ENCODE data around the gene SMURF1.

Gene SMURF1

DNA sequence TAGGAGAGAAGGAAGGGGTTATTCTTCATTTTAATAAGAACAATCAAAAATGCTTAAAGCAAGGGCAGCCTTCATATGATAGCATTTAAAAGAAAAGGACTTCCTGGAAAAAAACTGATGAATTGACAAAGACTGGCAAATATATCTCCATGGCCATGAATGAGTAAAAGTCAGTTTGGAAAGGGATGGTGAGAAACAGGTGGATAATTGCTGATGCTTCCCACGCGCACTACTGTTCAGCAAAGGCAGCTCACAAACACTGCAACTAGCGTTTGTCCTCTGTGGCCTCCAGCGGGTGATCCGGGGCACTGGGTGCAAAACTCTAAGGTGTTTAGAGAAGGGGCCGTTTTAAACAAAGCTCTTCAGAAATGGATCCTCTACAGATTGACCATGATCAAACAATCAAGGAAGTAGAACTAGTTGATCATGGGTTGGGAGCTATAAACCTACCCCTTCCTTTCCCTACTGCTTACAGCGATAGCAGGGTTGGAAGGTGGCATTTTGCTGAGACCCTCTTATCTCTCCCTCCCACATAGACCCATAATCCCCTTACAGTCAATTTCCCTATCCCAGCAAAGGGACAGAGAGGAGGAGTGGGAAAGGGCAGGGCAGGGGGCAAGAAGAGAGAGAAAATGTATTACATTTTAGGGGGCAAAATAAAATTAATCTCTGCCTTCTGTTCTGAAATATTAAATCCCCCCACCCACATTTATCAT, 53.8 kb downstream of the SMURF1 start:
- TF ChIP-seq POU6F1 (CRISPR knock-in tag; IDR thresholded peaks at IDR 0.05; ENCODE audit: borderline replicate concordance, low read depth) (no peak), RARB (CRISPR knock-in tag; IDR thresholded peaks at IDR 0.05) (no peak), CSDC2 (CRISPR knock-in tag; IDR thresholded peaks at IDR 0.05) (no peak), TSHZ2 (CRISPR knock-in tag; IDR thresholded peaks at IDR 0.05) (no peak), ZNF8 (CRISPR knock-in tag; IDR thresholded peaks at IDR 0.05) (no peak), ZFP3 (CRISPR knock-in tag; IDR thresholded peaks at IDR 0.05) (no peak), PATZ1 (CRISPR knock-in tag; IDR thresholded peaks at IDR 0.05; ENCODE audit: borderline replicate concordance) (no peak), SNAI2 (CRISPR knock-in tag; IDR thresholded peaks at IDR 0.05) (no peak), OSR1 (CRISPR knock-in tag; IDR thresholded peaks at IDR 0.05) (no peak), CREB5 (CRISPR knock-in tag; IDR thresholded peaks at IDR 0.05; ENCODE audit: low read depth) (no peak), TCF4 (CRISPR knock-in tag; IDR thresholded peaks at IDR 0.05; ENCODE audit: borderline replicate concordance) (no peak), ZC3H10 (CRISPR knock-in tag; IDR thresholded peaks at IDR 0.05) (no peak), ZFP30 (CRISPR knock-in tag; IDR thresholded peaks at IDR 0.05) (no peak)
- TF ChIP-seq, protein P1, sequence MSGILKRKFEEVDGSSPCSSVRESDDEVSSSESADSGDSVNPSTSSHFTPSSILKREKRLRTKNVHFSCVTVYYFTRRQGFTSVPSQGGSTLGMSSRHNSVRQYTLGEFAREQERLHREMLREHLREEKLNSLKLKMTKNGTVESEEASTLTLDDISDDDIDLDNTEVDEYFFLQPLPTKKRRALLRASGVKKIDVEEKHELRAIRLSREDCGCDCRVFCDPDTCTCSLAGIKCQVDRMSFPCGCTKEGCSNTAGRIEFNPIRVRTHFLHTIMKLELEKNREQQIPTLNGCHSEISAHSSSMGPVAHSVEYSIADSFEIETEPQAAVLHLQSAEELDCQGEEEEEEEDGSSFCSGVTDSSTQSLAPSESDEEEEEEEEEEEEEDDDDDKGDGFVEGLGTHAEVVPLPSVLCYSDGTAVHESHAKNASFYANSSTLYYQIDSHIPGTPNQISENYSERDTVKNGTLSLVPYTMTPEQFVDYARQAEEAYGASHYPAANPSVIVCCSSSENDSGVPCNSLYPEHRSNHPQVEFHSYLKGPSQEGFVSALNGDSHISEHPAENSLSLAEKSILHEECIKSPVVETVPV (CRISPR knock-in tag; IDR thresholded peaks at IDR 0.05), result no peak
- no peak for ATAC-seq

- ATAC-seq, result no peak
- TF ChIP-seq ARNTL (CRISPR knock-in tag; IDR thresholded peaks at IDR 0.05; ENCODE audit: borderline replicate concordance, low read depth) (no peak), ZFP30 (CRISPR knock-in tag; IDR thresholded peaks at IDR 0.05) (no peak), ISL1 (CRISPR knock-in tag; IDR thresholded peaks at IDR 0.05) (no peak), TCF4 (CRISPR knock-in tag; IDR thresholded peaks at IDR 0.05; ENCODE audit: borderline replicate concordance) (no peak), CSDC2 (CRISPR knock-in tag; IDR thresholded peaks at IDR 0.05) (no peak), ZNF8 (CRISPR knock-in tag; IDR thresholded peaks at IDR 0.05) (no peak), ZFP3 (CRISPR knock-in tag; IDR thresholded peaks at IDR 0.05) (no peak), OSR1 (CRISPR knock-in tag; IDR thresholded peaks at IDR 0.05) (no peak), RARB (CRISPR knock-in tag; IDR thresholded peaks at IDR 0.05) (no peak), SNAI2 (CRISPR knock-in tag; IDR thresholded peaks at IDR 0.05) (no peak), BACH2 (CRISPR knock-in tag; IDR thresholded peaks at IDR 0.05; ENCODE audit: borderline replicate concordance) (no peak), ZC3H10 (CRISPR knock-in tag; IDR thresholded peaks at IDR 0.05) (no peak), CREB5 (CRISPR knock-in tag; IDR thresholded peaks at IDR 0.05; ENCODE audit: low read depth) (no peak), GLIS3 (CRISPR knock-in tag; IDR thresholded peaks at IDR 0.05) (no peak), ESRRG (CRISPR knock-in tag; IDR thresholded peaks at IDR 0.05) (no peak), TSHZ2 (CRISPR knock-in tag; IDR thresholded peaks at IDR 0.05) (no peak), PATZ1 (CRISPR knock-in tag; IDR thresholded peaks at IDR 0.05; ENCODE audit: borderline replicate concordance) (no peak)
- TF ChIP-seq, protein P1 (CRISPR knock-in tag; IDR thresholded peaks at IDR 0.05), result no peak
Measured at GRCh38 chr7:99086944-99087343, 57.0 kb downstream of the SMURF1 start.
